Neural cell (in vitro differentiated cells): ENCODE data around the gene SAMD3.

ENCODE experiments used
- CTCF ChIP-seq: fragments of 450-650 bp; IDR thresholded peaks from 2 replicates; pipeline ENCODE4 v1.5.1; 2014; ENCODE audit warnings: antibody characterized with exemption, mild to moderate bottlenecking, moderate library complexity; ENCODE audit not compliant: poor library complexity, severe bottlenecking
- EP300 ChIP-seq: fragments of 450-650 bp; conservative IDR thresholded peaks from 2 replicates; pipeline ENCODE4 v1.6.1; 2014; ENCODE audit warnings: antibody characterized with exemption, mild to moderate bottlenecking, moderate library complexity; ENCODE audit not compliant: poor library complexity, severe bottlenecking
- EZH2 ChIP-seq: fragments of 200-600, 300-800 bp; shearing (Covaris generic), sonication (generic); IDR thresholded peaks from 2 replicates; pipeline ENCODE4 v1.6.1; 2014; ENCODE audit warnings: antibody characterized with exemption, low read length, borderline replicate concordance, mild to moderate bottlenecking; ENCODE audit not compliant: insufficient read depth, poor library complexity, severe bottlenecking
- POLR2AphosphoS5 ChIP-seq: IDR thresholded peaks from 2 replicates; pipeline ENCODE4 v1.6.1; 2012
- RAD21 ChIP-seq: fragments of 450-650 bp; conservative IDR thresholded peaks from 2 replicates; pipeline ENCODE4 v1.6.1; 2014; ENCODE audit warnings: antibody characterized with exemption, mild to moderate bottlenecking, moderate library complexity
- REST ChIP-seq: IDR thresholded peaks from 2 replicates; pipeline ENCODE4 v1.6.1; 2012; ENCODE audit warnings: borderline replicate concordance
- TAF1 ChIP-seq: IDR thresholded peaks from 2 replicates; pipeline ENCODE4 v1.6.1; 2012; ENCODE audit warnings: low read depth

GRCh38 chr6:130203370-130203769, 19.4 kb downstream of the SAMD3 start:
- TF ChIP-seq CTCF (no peak), RAD21 (no peak), REST (no peak), TAF1 (no peak), EP300 (no peak), POLR2AphosphoS5 (no peak), EZH2 (no peak)
